SH-SY5Y (cell line): ENCODE measurements around the gene DDX25.

ENCODE experiments used
- GATA2 ChIP-seq: IDR thresholded peaks from 2 replicates; pipeline ENCODE4 v1.6.1; 2011; ENCODE audit warnings: mild to moderate bottlenecking, low read depth, low read length
- GATA3 ChIP-seq: IDR thresholded peaks from 2 replicates; pipeline ENCODE4 v1.6.1; 2011; ENCODE audit warnings: low read depth, mild to moderate bottlenecking, low read length, moderate library complexity

DDX25 gene

GRCh38 chr11:125926682-125927081 is 22.4 kb downstream of the DDX25 start:
- TF ChIP-seq GATA3 (no peak), GATA2 (no peak)

GRCh38 chr11:125929445-125930075 is 25.3 kb downstream of the DDX25 start:
- TF ChIP-seq GATA2: no peak
- TF ChIP-seq GATA3: no peak

- TF ChIP-seq GATA2 (no peak), GATA3 (no peak)
These were observed 25.8 kb downstream of the DDX25 start for GRCh38 chr11:125930076-125930450.

GRCh38 chr11:125931116-125931515 is 26.8 kb downstream of the DDX25 start:
- TF ChIP-seq GATA2: no peak
- no peak for TF ChIP-seq GATA3

- TF ChIP-seq GATA3 (no peak), GATA2 (no peak)
These were observed 27.4 kb downstream of the DDX25 start for GRCh38 chr11:125931668-125932067.

- no peak for TF ChIP-seq GATA2
- TF ChIP-seq GATA3: no peak
These were observed 28.0 kb downstream of the DDX25 start for GRCh38 chr11:125932301-125932700.

- no peak for TF ChIP-seq GATA3
- no peak for TF ChIP-seq GATA2
These were observed 28.9 kb downstream of the DDX25 start for GRCh38 chr11:125933030-125933813.

- TF ChIP-seq GATA2 (no peak), GATA3 (no peak)
These were observed 30.2 kb downstream of the DDX25 start for GRCh38 chr11:125934473-125934872.

- TF ChIP-seq GATA2 (no peak), GATA3 (no peak)
These were observed 30.7 kb downstream of the DDX25 start for GRCh38 chr11:125935056-125935455.

GRCh38 chr11:125935618-125936199 is 31.4 kb downstream of the DDX25 start:
- peak; percentile 57; the same call in 1 of the 2 replicates for TF ChIP-seq GATA2
- no peak for TF ChIP-seq GATA3

GRCh38 chr11:125938418-125938817 is 34.1 kb downstream of the DDX25 start:
- TF ChIP-seq GATA3 (no peak), GATA2 (no peak)

- TF ChIP-seq GATA3: no peak
- no peak for TF ChIP-seq GATA2
These were observed 34.8 kb downstream of the DDX25 start for GRCh38 chr11:125939081-125939521.

GRCh38 chr11:125940145-125940544 is 35.8 kb downstream of the DDX25 start:
- TF ChIP-seq GATA2 (no peak), GATA3 (no peak)

- TF ChIP-seq GATA2 (no peak), GATA3 (no peak)
These were observed 36.9 kb downstream of the DDX25 start for GRCh38 chr11:125941267-125941618.
